Gastrocnemius medialis (tissue), 4 donors: ENCODE data around the gene CLMN. TPM values are rescaled to one million over a fixed set of nuclear protein-coding genes. Genes with fewer than 3 reads are reported as not detected.

Source experiments
- ATAC-seq, 2 donors: fragments of 150-250 bp; one replicate each; pipeline ENCODE4 v1.9.1; 2016
- DNase-seq, 2 donors: peaks; one replicate each; pipeline ENCODE4 v3.0.0-alpha.2; 2019
- H3K27ac ChIP-seq, 4 donors: fragments of 200-600 bp; sonication (generic); 1 replicate in 1 of 4; 2 replicates in 3 of 4; pipeline ENCODE4 v1.5.1; 2016 to 2018; ENCODE audit warnings: mild to moderate bottlenecking in 2 of 4, moderate library complexity in 1 of 4
- H3K27me3 ChIP-seq, 3 donors: fragments of 200-600 bp; sonication (generic) in 2 of 3; 1 replicate in 1 of 3; 2 replicates in 2 of 3; pipeline versions ENCODE4 v1.5.1 to v1.6.0; 2016 to 2019; ENCODE audit warnings: mild to moderate bottlenecking in 1 of 3, moderate library complexity in 1 of 3
- H3K36me3 ChIP-seq, 2 donors: fragments of 200-600 bp; sonication (generic) in 1 of 2; one replicate each; pipeline ENCODE4 v1.5.1; 2017 to 2018
- H3K4me1 ChIP-seq, 2 donors: fragments of 200-600 bp; sonication (generic) in 1 of 2; one replicate each; pipeline ENCODE4 v1.5.1; 2016 to 2017; ENCODE audit warnings: mild to moderate bottlenecking in 2 of 2
- H3K4me3 ChIP-seq, 4 donors: fragments of 200-600 bp; sonication (generic) in 3 of 4; 1 replicate in 1 of 4; 2 replicates in 3 of 4; pipeline ENCODE4 v1.5.1; 2016 to 2019; ENCODE audit warnings: mild to moderate bottlenecking in 2 of 4
- H3K9me3 ChIP-seq, 3 donors: fragments of 200-600 bp; sonication (generic) in 2 of 3; 1 replicate in 1 of 3; 2 replicates in 2 of 3; pipeline ENCODE4 v1.5.1; 2016 to 2019
- POLR2A ChIP-seq, 2 donors: fragments of 450-650 bp; IDR thresholded peaks; one replicate each; pipeline ENCODE4 v1.6.1; 2017; ENCODE audit warnings: antibody characterized with exemption in 2 of 2, mild to moderate bottlenecking in 2 of 2, moderate library complexity in 2 of 2
- in situ Hi-C, 4 donors: fragments of 200-750 bp; cut with MboI; loops; one replicate each; pipeline versions ENCODE4 v1.15.0 to v1.8.0; 2017; ENCODE audit warnings: low sequenced_read_pairs in 4 of 4
- intact Hi-C: fragments of 100-400 bp; cut with DNase I; formaldehyde crosslinking; loops from one replicate; pipeline ENCODE4 v1.15.1; 2023; ENCODE audit warnings: low total_unique reads
- total RNA-seq, 4 donors: library from RNA; depleted of rRNA; stranded (reverse); fragments of >200 nt; gene quantifications; one replicate each; pipeline versions ENCODE4 v1.1.0 to v1.2.3, GENCODE V29; 2016
- TF ChIP-seq, protein P1 (sequence below), 5 experiments: fragments of 450-650 bp in 3 of 5; fragments of 200-600 bp in 2 of 5; sonication (generic) in 2 of 5; IDR thresholded peaks in 4 of 5; conservative IDR thresholded peaks in 1 of 5; 1 replicate in 4 of 5; 2 replicates in 1 of 5; pipeline ENCODE4 v1.5.1; 2016 to 2019; ENCODE audit warnings: antibody characterized with exemption in 5 of 5, mild to moderate bottlenecking in 3 of 5, moderate library complexity in 3 of 5

The CLMN gene
- total RNA-seq, 4 donors from 2014 or later, result 3.8 to 8.8 (median 5.8) TPM

DNA sequence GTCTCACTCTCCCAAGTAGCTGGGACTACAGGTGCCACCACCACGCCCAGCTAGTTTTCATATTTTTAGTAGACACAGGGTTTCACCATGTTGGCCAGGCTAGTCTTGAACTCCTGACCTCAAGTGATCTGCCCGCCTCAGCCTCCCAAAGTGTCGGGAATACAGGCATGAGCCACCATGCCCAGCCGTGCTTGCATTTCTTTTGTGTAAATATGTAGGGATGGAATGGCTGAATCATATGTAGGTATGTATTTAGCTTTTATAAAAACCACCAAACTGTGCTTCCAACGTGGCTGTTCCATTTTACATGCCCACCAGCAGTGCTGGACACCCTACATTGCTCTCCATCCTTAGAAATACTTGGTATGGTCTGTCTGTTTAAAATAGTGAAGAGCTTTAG is 32.8 kb upstream of the CLMN start:
- ATAC-seq (no peak), DNase-seq (no peak)
- intact Hi-C loops, result no loop called here
- H3K27ac ChIP-seq, result no peak overlapping the region
- no peaks in the 10 kb centered on the region for H3K27me3 ChIP-seq
- H3K36me3 ChIP-seq, result no peaks in the 10 kb centered on the region
- in situ Hi-C loops, result no loop called here
- H3K4me1 ChIP-seq, result no peaks in the 10 kb centered on the region
- no peak overlapping the region for H3K4me3 ChIP-seq
- H3K9me3 ChIP-seq, result peaks cover 0 to 4% (median 0%) of the 10 kb centered on the region in 3 donors
- TF ChIP-seq, protein P1, sequence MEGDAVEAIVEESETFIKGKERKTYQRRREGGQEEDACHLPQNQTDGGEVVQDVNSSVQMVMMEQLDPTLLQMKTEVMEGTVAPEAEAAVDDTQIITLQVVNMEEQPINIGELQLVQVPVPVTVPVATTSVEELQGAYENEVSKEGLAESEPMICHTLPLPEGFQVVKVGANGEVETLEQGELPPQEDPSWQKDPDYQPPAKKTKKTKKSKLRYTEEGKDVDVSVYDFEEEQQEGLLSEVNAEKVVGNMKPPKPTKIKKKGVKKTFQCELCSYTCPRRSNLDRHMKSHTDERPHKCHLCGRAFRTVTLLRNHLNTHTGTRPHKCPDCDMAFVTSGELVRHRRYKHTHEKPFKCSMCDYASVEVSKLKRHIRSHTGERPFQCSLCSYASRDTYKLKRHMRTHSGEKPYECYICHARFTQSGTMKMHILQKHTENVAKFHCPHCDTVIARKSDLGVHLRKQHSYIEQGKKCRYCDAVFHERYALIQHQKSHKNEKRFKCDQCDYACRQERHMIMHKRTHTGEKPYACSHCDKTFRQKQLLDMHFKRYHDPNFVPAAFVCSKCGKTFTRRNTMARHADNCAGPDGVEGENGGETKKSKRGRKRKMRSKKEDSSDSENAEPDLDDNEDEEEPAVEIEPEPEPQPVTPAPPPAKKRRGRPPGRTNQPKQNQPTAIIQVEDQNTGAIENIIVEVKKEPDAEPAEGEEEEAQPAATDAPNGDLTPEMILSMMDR (IDR thresholded peaks at IDR 0.05 in 4 of 5, conservative IDR thresholded peaks at IDR 0.05 in 1 of 5), result no peak
- TF ChIP-seq POLR2A (IDR thresholded peaks at IDR 0.05), result no peak

DNA sequence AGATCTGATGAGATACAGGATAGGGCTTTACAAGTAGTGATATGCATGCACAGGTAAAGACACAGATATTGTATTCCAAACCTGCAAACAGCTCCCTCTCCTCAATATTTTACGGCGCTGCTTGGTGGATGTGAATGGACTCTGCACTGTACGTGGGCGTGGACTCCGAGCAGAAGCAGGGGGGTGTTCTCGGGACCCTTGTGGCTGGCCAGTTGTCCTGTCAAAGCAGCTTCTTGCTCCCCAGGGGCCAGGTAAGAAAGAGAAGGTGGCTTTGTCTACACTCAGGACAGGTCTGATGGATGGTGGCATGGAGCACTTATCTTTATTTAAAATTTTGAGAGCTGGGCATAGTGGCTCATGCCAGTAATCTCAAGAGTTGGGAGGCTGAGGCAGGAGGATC is 29.5 kb upstream of the CLMN start:
- ATAC-seq, result no peak
- Histone ChIP-seq H3K36me3 (no peaks in the 10 kb centered on the region), H3K4me1 (no peaks in the 10 kb centered on the region), H3K9me3 (peaks cover 0 to 2% (median 0%) of the 10 kb centered on the region in 3 donors), H3K27ac (no peak overlapping the region), H3K27me3 (no peaks in the 10 kb centered on the region), H3K4me3 (no peak overlapping the region)
- DNase-seq, result no peak
- TF ChIP-seq POLR2A (IDR thresholded peaks at IDR 0.05), result no peak
- TF ChIP-seq, protein P1 (IDR thresholded peaks at IDR 0.05 in 4 of 5, conservative IDR thresholded peaks at IDR 0.05 in 1 of 5), result no peak
- intact Hi-C loops (no loop called here), in situ Hi-C loops (no loop called here)

DNA sequence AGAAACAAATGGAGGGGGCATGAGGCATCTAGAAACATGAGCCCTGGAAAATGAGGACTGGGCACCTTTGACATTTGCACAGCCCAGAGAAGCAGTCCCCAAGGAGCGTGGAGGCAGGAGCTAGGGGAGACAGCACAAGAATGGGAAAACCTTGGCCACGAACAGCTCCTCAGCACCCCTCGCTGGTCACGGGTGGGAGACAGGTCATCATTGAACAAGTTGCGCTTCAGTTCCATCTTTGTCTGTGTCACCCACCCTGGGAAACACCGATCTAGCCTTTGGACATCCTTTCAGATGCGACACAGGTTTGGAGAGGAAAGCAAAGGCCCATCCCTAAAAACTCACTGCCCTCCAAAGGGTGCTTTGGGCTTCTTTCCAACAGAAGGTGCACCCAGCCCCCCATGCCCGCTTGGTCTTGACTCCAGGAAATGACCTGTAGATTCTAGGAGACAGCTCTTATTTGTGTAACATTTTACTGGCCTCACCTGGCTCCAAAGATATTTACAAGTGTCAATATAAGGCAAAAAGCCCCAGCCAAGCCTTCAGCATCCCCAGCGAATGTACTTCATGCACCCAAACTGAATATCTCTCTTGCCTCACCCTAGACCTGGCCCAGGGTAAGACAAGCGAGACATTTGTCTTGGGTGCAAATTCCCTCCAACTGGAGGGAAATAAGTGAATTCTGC is 28.8 kb upstream of the CLMN start:
- Histone ChIP-seq H3K9me3 (no peaks in the 10 kb centered on the region), H3K27ac (no peak overlapping the region), H3K27me3 (no peaks in the 10 kb centered on the region), H3K4me1 (no peaks in the 10 kb centered on the region), H3K4me3 (no peak overlapping the region), H3K36me3 (no peaks in the 10 kb centered on the region)
- ATAC-seq (no peak), DNase-seq (no peak)
- intact Hi-C loops, result no loop called here
- in situ Hi-C loops, result no loop called here
- no peak for TF ChIP-seq POLR2A (IDR thresholded peaks at IDR 0.05)
- TF ChIP-seq, protein P1 (IDR thresholded peaks at IDR 0.05 in 4 of 5, conservative IDR thresholded peaks at IDR 0.05 in 1 of 5), result no peak

DNA sequence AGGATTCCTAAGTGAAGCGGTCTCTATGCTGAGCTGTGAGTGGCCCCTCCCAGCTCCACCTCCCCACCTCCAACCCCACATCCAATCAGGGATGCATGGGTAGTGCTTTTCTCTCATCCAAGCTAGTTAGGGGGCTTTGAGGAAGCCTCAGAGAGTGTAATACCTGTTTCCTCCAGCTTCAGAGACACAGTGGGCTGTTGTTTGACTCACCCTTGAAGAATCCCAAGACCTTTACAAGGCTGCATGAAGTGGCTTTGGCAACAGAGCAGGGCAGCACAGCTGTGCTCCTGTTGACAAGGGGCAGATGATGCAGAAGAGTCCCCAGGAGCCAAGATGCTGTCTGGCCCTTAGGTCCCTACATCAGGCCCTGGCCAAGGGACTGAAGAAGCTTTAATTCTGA is 27.1 kb upstream of the CLMN start:
- ATAC-seq (no peak), DNase-seq (peak in 1 of 2 donors; percentile 22)
- no peaks in the 10 kb centered on the region for H3K36me3 ChIP-seq
- no peaks in the 10 kb centered on the region for H3K27me3 ChIP-seq
- TF ChIP-seq POLR2A (IDR thresholded peaks at IDR 0.05), result no peak
- TF ChIP-seq, protein P1 (IDR thresholded peaks at IDR 0.05 in 4 of 5, conservative IDR thresholded peaks at IDR 0.05 in 1 of 5), result no peak
- H3K4me1 ChIP-seq, result no peaks in the 10 kb centered on the region
- intact Hi-C loops, result no loop called here
- H3K4me3 ChIP-seq, result no peak overlapping the region
- no peaks in the 10 kb centered on the region for H3K9me3 ChIP-seq
- H3K27ac ChIP-seq, result no peak overlapping the region
- in situ Hi-C loops, result no loop called here

DNA sequence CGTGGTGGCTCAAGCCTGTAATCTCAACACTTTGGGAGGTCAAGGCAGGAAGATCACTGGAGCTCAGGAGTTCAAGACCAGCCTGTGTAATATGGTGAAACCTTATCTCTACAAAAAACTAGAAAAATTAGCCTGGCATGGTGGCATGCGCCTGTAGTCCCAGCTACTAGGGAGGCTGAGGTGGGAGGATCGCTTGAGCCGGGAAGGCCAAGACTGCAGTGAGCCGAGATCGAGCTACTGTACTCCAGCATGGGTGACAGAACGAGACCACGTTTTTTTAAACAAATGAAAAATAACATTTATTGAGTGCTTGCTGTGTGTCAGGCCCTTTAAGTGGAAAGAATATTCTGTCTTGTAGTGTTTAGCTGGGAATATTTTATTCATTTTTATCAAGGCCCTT is 26.6 kb upstream of the CLMN start:
- Histone ChIP-seq H3K36me3 (no peaks in the 10 kb centered on the region), H3K27me3 (no peaks in the 10 kb centered on the region), H3K9me3 (no peaks in the 10 kb centered on the region), H3K4me3 (no peak overlapping the region), H3K27ac (no peak overlapping the region), H3K4me1 (no peaks in the 10 kb centered on the region)
- ATAC-seq (no peak), DNase-seq (no peak)
- in situ Hi-C loops (no loop called here), intact Hi-C loops (no loop called here)
- TF ChIP-seq, protein P1 (IDR thresholded peaks at IDR 0.05 in 4 of 5, conservative IDR thresholded peaks at IDR 0.05 in 1 of 5), result no peak
